ENCODE data around the gene CRY2.

DNA sequence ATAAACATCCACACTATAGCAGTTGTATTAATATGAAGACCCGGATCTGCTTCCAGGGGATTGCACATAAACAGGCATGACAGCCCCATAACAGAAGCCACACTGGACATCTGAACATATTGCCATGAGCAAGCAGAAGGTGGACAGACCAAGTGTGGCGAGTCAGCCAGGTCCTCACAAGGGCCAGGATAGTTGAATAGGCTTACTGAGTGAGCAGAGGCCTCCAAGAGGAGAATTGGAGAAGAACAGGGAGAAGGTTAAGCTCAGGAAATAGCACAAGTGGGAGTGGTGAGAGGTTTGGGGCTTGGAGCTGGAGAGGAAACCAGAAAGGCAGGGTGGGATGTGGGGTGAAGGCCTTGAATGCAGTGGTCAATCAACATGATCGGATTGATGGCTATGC lies 31.5 kb upstream of the CRY2 start:
- TF ChIP-seq POLR2AphosphoS5 (IDR thresholded peaks at IDR 0.05): no peak
- TF ChIP-seq, protein P1, sequence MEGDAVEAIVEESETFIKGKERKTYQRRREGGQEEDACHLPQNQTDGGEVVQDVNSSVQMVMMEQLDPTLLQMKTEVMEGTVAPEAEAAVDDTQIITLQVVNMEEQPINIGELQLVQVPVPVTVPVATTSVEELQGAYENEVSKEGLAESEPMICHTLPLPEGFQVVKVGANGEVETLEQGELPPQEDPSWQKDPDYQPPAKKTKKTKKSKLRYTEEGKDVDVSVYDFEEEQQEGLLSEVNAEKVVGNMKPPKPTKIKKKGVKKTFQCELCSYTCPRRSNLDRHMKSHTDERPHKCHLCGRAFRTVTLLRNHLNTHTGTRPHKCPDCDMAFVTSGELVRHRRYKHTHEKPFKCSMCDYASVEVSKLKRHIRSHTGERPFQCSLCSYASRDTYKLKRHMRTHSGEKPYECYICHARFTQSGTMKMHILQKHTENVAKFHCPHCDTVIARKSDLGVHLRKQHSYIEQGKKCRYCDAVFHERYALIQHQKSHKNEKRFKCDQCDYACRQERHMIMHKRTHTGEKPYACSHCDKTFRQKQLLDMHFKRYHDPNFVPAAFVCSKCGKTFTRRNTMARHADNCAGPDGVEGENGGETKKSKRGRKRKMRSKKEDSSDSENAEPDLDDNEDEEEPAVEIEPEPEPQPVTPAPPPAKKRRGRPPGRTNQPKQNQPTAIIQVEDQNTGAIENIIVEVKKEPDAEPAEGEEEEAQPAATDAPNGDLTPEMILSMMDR (IDR thresholded peaks at IDR 0.05): no peak
- no peak for TF ChIP-seq POLR2A (IDR thresholded peaks at IDR 0.05)
- no peak for TF ChIP-seq EP300 (IDR thresholded peaks at IDR 0.05; ENCODE audit: low read depth)
